KMS-11 (cell line): ENCODE measurements around the gene NKG7.

ENCODE experiments used
- H2AFZ ChIP-seq: fragments of 200-600 bp; sonication (generic); 2 replicates; pipeline ENCODE4 v1.6.1; 2016; ENCODE audit warnings: antibody characterized with exemption, mixed run types, low read depth
- H3K27ac ChIP-seq: fragments of 200-600 bp; sonication (generic); 2 replicates; pipeline ENCODE4 v1.6.1; 2016; ENCODE audit warnings: mild to moderate bottlenecking, mixed run types
- H3K27me3 ChIP-seq: fragments of 200-600 bp; sonication (generic); 2 replicates; pipeline ENCODE4 v1.6.1; 2017; ENCODE audit warnings: mild to moderate bottlenecking, low read depth, mixed run types, moderate library complexity; ENCODE audit not compliant: insufficient read depth
- H3K36me3 ChIP-seq: fragments of 200-600 bp; sonication (generic); 2 replicates; pipeline ENCODE4 v1.6.1; 2017; ENCODE audit warnings: mild to moderate bottlenecking, mixed run types; ENCODE audit not compliant: insufficient read depth
- H3K4me1 ChIP-seq: fragments of 200-600 bp; sonication (generic); 2 replicates; pipeline ENCODE4 v1.6.1; 2016; ENCODE audit warnings: mild to moderate bottlenecking, low read depth, mixed run types; ENCODE audit not compliant: poor library complexity, severe bottlenecking
- H3K4me2 ChIP-seq: fragments of 200-600 bp; sonication (generic); 2 replicates; pipeline ENCODE4 v1.7.0; 2016; ENCODE audit warnings: mild to moderate bottlenecking, mixed run types
- H3K4me3 ChIP-seq: fragments of 200-600 bp; sonication (generic); IDR thresholded peaks from 2 replicates; pipeline ENCODE4 v1.6.1; 2017; ENCODE audit warnings: low read depth, low read length, mixed read lengths; ENCODE audit not compliant: insufficient read depth
- H3K79me2 ChIP-seq: fragments of 200-600 bp; sonication (generic); 2 replicates; pipeline ENCODE4 v1.6.1; 2016; ENCODE audit warnings: low read depth, mixed run types; ENCODE audit not compliant: insufficient read depth
- H3K9ac ChIP-seq: fragments of 200-600 bp; sonication (generic); 2 replicates; pipeline ENCODE4 v1.6.1; 2016; ENCODE audit warnings: mild to moderate bottlenecking, mixed run types
- H4K20me1 ChIP-seq: fragments of 200-600 bp; sonication (generic); 2 replicates; pipeline ENCODE4 v1.6.1; 2016; ENCODE audit warnings: mild to moderate bottlenecking, mixed run types; ENCODE audit not compliant: insufficient read depth
- TF ChIP-seq, protein P1 (sequence below): fragments of 200-600 bp; sonication (generic); conservative IDR thresholded peaks from 2 replicates; pipeline ENCODE4 v1.6.1; 2017; ENCODE audit warnings: low read depth, mild to moderate bottlenecking, antibody characterized with exemption, low read length, moderate library complexity, mixed read lengths

NKG7 gene

DNA sequence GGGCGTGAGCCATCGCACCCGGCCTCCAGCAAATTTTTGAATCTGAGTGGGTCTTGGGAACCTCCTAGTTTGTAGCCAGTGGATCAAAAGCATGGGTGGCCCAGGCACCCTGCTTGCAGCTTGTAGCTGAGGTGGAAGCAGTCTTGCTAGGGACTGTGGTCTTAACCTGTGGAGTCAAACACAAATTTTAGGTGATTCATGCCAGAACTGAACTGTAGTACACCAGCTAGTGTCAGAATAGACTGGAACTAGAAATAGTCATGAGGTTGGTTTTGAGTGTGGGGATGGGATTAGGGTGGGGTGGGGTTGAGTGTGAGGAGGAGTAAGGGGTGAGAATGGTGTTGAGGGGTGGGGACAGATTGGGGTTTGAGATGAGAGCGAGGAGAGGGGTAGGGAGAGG, 9.6 kb upstream of the NKG7 start:
- H2AFZ ChIP-seq = no peak overlapping the region
- TF ChIP-seq, protein P1, sequence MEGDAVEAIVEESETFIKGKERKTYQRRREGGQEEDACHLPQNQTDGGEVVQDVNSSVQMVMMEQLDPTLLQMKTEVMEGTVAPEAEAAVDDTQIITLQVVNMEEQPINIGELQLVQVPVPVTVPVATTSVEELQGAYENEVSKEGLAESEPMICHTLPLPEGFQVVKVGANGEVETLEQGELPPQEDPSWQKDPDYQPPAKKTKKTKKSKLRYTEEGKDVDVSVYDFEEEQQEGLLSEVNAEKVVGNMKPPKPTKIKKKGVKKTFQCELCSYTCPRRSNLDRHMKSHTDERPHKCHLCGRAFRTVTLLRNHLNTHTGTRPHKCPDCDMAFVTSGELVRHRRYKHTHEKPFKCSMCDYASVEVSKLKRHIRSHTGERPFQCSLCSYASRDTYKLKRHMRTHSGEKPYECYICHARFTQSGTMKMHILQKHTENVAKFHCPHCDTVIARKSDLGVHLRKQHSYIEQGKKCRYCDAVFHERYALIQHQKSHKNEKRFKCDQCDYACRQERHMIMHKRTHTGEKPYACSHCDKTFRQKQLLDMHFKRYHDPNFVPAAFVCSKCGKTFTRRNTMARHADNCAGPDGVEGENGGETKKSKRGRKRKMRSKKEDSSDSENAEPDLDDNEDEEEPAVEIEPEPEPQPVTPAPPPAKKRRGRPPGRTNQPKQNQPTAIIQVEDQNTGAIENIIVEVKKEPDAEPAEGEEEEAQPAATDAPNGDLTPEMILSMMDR = no peak
- no peak overlapping the region for H3K27ac ChIP-seq
- no peak overlapping the region for H3K4me2 ChIP-seq
- no peaks in the 10 kb centered on the region for H3K4me1 ChIP-seq
- no peaks in the 10 kb centered on the region for H3K36me3 ChIP-seq
- H3K4me3 ChIP-seq = no peak overlapping the region
- H3K9ac ChIP-seq = no peak overlapping the region
- H3K27me3 ChIP-seq = 0 out of 2 replicates have a peak, but pooled peaks cover 4% of the 10 kb centered on the region
- no peaks in the 10 kb centered on the region for H4K20me1 ChIP-seq
- no peaks in the 10 kb centered on the region for H3K79me2 ChIP-seq

DNA sequence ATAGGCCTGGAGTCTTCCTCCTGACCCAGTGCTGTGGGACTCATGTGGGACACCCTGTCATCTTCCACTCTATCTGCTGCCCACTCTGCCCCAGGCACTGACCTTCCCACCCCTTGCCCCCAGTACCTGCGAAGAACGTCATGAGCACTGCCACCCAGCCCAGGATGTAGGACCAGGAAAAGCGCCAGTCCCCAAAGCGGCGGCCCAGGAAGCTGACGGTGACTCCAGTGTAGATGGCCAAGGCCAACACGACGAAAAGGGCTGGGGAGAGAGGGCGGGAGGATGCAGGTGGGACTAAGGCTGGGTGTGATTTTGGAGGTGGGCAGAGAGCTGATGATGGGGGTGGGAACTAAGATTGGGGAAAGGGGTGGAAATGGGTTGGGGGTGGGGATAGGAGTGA, 7.9 kb upstream of the NKG7 start:
- Histone ChIP-seq H3K4me2 (no peak overlapping the region), H3K79me2 (no peaks in the 10 kb centered on the region), H3K4me3 (no peak overlapping the region), H3K36me3 (no peaks in the 10 kb centered on the region), H2AFZ (no peak overlapping the region), H3K27ac (no peak overlapping the region), H3K27me3 (no peaks in the 10 kb centered on the region), H4K20me1 (no peaks in the 10 kb centered on the region), H3K4me1 (no peaks in the 10 kb centered on the region), H3K9ac (no peak overlapping the region)
- TF ChIP-seq, protein P1 = no peak

DNA sequence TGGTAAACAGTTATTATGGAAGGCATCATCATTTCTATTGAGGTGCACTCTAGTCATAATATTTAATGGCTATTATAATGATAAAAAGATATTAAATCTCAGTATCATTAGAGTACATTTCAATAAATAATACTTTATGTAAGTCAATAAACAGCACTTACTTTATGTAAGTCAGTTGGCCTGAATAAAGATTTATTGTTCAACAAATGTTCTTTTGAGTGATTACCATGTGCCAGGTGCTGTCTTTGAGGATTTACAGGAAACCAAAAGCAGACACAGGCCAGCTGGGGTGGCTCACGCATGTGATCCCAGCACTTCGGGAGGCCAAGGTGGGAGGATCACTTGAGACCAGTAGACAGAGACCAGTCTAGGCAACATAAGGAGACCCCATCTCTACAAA, 5.0 kb upstream of the NKG7 start:
- no peaks in the 10 kb centered on the region for H3K79me2 ChIP-seq

DNA sequence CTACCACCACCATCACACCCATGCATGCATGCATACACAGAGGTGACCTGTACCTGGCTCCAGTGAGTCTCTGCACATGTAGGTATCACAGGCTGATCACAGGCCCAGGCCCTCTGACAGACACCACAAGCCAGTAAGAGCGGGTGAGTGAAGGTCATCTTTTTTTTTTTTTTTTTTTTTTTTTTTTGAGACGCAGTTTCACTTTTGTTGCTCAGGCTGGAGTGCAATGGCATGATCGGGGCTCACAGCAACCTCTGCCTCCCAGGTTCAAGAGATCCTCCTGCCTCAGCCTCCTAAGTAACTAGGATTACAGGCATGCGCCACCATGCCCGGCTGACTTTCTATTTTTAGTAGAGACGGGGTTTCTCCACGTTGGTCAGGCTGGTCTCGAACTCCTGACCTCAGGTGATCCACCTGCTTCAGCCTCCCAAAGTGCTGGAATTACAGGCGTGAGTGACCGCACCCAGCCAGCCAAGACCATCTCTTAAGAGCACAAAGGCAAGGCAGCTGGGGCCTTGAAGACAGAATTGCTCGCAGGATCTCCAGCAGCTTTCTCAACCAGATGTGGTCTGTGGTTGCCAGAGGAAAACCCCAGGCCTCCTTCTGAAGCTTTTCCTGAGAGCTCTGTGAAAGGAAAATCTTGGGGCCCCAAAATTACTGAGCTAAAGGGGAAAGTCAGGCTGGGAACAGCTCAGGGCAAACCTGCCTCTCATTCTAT, 3.2 kb upstream of the NKG7 start:
- TF ChIP-seq, protein P1 = no peak
- Histone ChIP-seq H3K4me2 (no peak overlapping the region), H3K4me3 (no peak overlapping the region)

More for the DNA sequence above, 5.0 kb upstream of the NKG7 start:
- Histone ChIP-seq H4K20me1 (no peaks in the 10 kb centered on the region), H3K4me2 (no peak overlapping the region), H3K36me3 (no peaks in the 10 kb centered on the region), H3K4me3 (no peak overlapping the region), H3K4me1 (no peaks in the 10 kb centered on the region), H3K9ac (no peak overlapping the region), H3K27me3 (no peaks in the 10 kb centered on the region), H2AFZ (no peak overlapping the region), H3K27ac (no peak overlapping the region)
- TF ChIP-seq, protein P1 = no peak

More for the DNA sequence above, 3.2 kb upstream of the NKG7 start:
- H3K4me1 ChIP-seq = no peaks in the 10 kb centered on the region
- no peaks in the 10 kb centered on the region for H4K20me1 ChIP-seq
- H3K36me3 ChIP-seq = no peaks in the 10 kb centered on the region
- H3K27me3 ChIP-seq = no peaks in the 10 kb centered on the region
- no peak overlapping the region for H2AFZ ChIP-seq
- no peaks in the 10 kb centered on the region for H3K79me2 ChIP-seq
- no peak overlapping the region for H3K9ac ChIP-seq
- H3K27ac ChIP-seq = no peak overlapping the region
